ELR (cell line): Measurements from ENCODE around the gene RLN3.
A peak's percentile ranks its signal among the peaks of the same experiment; 100 is the strongest.

ENCODE experiments used
- DNase-seq: peaks from one replicate; pipeline ENCODE4 v3.0.0-alpha.2; 2015; ENCODE audit warnings: low read depth

Gene RLN3

DNA sequence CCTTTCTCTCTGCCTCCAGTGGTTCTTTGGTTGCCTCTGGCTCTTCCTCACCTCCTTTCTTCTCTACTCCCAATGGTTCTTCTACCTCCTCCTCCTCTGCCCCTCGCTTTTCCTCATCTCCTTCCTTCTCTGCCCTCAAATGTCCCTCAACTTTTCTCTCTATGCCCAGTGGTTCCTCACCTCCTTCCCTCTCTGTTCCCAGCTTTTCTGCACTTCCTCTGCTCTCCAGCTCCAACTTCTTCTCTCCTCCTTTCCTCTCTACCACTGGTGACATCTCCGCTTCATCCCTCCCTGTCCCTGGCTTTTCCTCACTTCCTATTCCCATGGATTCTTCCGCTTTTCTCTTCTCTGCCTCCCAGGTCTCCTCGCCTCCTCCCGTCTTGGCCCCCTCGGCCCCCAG lies 26.2 kb downstream of the RLN3 start:
- DNase-seq, result no peak

- DNase-seq, result no peak
These were observed 26.8 kb downstream of the RLN3 start for GRCh38 chr19:14054721-14055120.

GRCh38 chr19:14055396-14055795 lies 27.4 kb downstream of the RLN3 start:
- no peak for DNase-seq

GRCh38 chr19:14056069-14056666 lies 28.2 kb downstream of the RLN3 start:
- DNase-seq, result no peak

DNA sequence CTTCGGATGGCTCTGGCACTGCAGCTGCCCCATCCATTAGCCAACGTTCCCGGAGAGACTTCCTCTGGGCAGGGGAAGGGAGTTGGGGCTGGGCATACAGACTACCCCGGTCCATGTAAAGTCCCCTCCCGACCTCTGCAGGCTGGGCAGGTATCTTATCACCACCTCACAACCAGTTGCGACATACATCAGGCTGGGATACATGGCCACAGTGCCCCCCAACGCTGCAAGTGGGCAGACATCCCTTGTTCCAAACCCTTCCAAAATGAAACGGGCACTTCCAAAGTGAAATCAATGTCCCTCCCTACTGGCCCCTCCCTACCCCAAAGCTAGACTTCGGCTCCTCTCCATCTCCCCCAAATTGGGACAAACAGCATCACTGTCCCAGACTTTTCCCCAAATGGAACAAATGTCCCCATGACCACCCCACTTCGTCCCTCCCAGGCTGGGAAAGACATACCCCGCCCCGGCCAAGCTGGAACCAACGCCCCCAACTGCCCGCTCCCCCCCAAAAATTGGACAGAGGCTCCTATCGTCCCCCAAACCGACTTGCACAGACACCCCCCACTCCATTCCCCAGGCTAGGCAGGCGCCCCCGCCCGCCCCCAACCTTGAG lies 28.9 kb downstream of the RLN3 start:
- DNase-seq, result no peak

- DNase-seq, result no peak
These were observed 30.5 kb downstream of the RLN3 start for GRCh38 chr19:14058182-14059092.

- DNase-seq, result peak; percentile 26
These were observed 31.1 kb downstream of the RLN3 start for GRCh38 chr19:14059093-14059480.

- no peak for DNase-seq
These were observed 31.8 kb downstream of the RLN3 start for GRCh38 chr19:14059652-14060155.

GRCh38 chr19:14061081-14061749 lies 33.3 kb downstream of the RLN3 start:
- DNase-seq, result no peak

- DNase-seq, result no peak
These were observed 34.0 kb downstream of the RLN3 start, which contains the start of gene PALM3 for GRCh38 chr19:14061751-14062557. PALM3 (minus strand) TSS chr19:14062076; CDS start chr19:14061980, 96 bp downstream.

DNA sequence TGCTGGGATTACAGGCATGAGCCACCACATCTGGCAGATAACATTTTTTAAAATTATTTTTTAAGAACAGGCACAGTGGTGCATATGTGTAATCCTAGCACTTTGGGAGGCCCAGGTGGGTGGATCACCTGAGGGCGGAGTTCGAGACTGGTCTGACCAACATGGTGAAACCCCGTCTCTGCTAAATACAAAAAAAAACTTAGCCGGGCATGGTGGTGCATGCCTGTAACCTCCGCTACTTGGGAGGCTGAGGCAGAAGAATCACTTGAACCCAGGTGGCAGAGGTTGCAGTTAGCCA lies 34.6 kb downstream of the RLN3 start:
- no peak for DNase-seq

- DNase-seq, result peak; percentile 13
These were observed 35.2 kb downstream of the RLN3 start for GRCh38 chr19:14063105-14063504.

- DNase-seq, result no peak
These were observed 38.2 kb downstream of the RLN3 start for GRCh38 chr19:14066134-14066533.

GRCh38 chr19:14070268-14071050 lies 42.5 kb downstream of the RLN3 start:
- no peak for DNase-seq

DNA sequence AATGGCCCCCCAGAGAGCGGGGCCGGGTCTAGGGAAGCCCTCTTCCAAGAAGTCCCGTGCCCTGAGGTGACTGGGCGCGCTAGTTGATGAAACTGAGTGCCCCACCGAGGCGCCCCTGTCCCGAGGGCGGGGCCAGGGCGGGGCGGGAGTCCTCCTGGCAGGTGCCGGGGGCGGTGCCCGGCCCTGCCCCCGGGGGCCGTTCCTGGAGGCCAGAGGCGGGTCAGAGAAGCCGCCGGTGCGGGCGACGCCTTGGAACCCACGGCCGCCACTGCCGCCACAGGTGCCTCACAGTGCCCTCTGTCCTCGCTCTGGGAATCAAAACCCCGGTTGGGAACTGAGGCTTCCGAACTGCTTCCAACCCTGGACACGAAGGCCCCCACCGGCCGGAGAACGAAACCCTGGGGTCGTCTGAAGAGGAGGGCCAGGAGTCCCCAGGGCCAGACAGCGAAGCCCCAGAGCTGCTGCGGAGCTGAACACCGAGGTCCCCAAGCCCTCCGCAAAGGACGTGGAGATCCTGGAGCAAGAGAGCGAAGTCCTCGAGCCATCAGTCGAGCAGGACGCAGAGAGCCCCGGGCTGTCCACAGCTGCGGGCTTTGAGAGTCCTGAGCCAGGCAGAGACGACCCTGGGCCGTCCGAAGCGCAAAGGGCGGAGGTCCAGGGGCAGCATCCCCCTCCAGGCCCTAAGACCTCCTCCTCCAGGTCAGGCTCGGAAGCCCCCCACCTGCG lies 44.8 kb downstream of the RLN3 start, which contains the start of gene MISP3:
TSS of gene MISP3 (plus strand) at position 252 of the 726 bp plus-strand sequence. CDS start 524 bp downstream, outside the sequence.
- peak; percentile 48 for DNase-seq

GRCh38 chr19:14073261-14073924 lies 45.4 kb downstream of the RLN3 start:
- DNase-seq, result peak; percentile 84

DNA sequence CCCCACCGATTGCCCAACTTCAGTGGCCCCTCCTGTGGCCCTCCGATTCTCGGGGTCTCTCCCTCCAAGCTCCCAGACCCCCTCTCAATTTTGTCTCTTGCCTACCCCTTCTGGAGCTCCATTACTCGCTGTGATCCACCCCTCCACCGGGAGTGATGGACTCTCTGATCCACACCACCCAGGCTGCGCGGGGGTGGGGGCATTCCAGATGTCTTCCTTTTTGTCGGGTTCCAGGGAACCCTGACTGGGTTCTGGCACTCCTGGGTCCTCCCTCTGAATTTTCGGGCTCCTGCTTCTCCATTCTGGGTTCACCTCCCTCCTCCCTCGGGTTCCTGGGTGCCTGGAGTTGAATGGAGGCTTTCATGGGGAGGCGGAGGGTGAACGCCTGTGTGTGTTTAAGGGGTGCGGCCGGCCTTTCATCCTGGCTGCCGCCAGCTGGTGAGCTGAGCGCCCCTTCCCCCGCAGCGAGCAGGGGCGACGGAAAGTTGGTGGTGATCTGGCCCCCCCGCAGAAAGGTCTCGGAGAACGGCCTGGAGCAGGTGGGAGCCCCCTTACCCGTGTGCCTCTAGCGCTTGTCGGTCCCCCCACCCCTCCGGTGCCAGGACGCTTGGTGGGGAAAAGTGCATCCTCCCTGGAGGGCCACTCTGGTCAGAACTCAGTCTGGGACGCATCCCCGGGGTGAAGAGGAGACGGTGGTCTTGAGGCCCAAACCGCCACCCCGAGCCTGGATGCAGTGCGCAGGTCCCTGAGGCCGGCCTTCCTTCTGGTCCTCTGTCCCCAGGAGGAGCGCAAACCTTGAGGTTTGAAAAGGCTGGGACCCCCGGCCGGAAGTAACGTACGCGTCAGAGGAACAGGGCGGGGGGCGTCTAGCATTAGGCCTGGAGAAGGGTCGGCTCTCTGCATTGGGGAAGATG lies 46.2 kb downstream of the RLN3 start:
- DNase-seq, result peak; percentile 17

DNA sequence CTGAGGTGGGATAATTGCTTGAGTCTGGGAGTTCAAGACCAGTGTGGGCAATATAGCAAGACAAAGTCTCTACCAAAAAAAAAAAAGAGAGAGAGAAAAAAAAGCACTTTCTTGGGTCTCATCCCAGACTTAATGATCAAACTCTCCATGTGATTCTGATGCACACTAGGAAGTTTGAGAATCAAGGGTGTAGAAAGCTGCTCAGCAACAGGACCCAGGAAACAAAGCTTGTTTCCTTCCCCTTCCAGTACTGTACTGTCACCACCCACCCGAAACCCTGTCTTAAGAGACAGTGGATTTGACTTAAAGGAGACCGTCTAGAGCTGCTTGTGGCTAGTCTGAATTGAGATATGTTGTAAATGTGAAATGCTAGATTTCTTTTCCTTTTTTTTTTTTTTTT lies 50.5 kb downstream of the RLN3 start:
- DNase-seq, result no peak
